Smooth muscle cell (in vitro differentiated cells): Measurements from ENCODE around the gene ERC1. TPM values are rescaled to one million over a fixed set of nuclear protein-coding genes. Genes with fewer than 3 reads are reported as not detected.

Source experiments
- DNase-seq: peaks from one replicate; lab custom pipeline; 2025; ENCODE audit not compliant: unreplicated experiment; lab: John Stamatoyannopoulos, UW
- H2AFZ ChIP-seq: fragments of 200-600 bp; sonication (generic); 2 replicates; pipeline ENCODE4 v1.6.0; 2016; ENCODE audit warnings: antibody characterized with exemption, low read depth, mild to moderate bottlenecking
- H3F3A ChIP-seq: fragments of 200-600 bp; sonication (generic); 2 replicates; pipeline ENCODE4 v1.6.0; 2017; ENCODE audit warnings: antibody characterized with exemption, low read depth
- H3K27ac ChIP-seq: fragments of 200-600 bp; sonication (generic); 2 replicates; pipeline ENCODE4 v1.5.1; 2016; ENCODE audit warnings: low read depth, mild to moderate bottlenecking
- H3K27me3 ChIP-seq: fragments of 200-600 bp; sonication (generic); 2 replicates; pipeline ENCODE4 v1.6.1; 2016; ENCODE audit warnings: low read depth, mild to moderate bottlenecking
- H3K36me3 ChIP-seq: fragments of 200-600 bp; sonication (generic); 2 replicates; pipeline ENCODE4 v1.5.1; 2016; ENCODE audit warnings: low read depth
- H3K4me1 ChIP-seq: fragments of 200-600 bp; sonication (generic); 2 replicates; pipeline ENCODE4 v1.5.1; 2016; ENCODE audit warnings: low read depth
- H3K4me2 ChIP-seq: fragments of 200-600 bp; sonication (generic); 2 replicates; pipeline ENCODE4 v1.6.0; 2016; ENCODE audit warnings: mild to moderate bottlenecking
- H3K4me3 ChIP-seq: fragments of 200-600 bp; sonication (generic); 2 replicates; pipeline ENCODE4 v1.5.1; 2016; ENCODE audit warnings: mild to moderate bottlenecking
- H3K79me2 ChIP-seq: fragments of 200-600 bp; sonication (generic); 2 replicates; pipeline ENCODE4 v1.6.0; 2016; ENCODE audit warnings: low read depth, mild to moderate bottlenecking
- H3K9ac ChIP-seq: fragments of 200-600 bp; sonication (generic); 2 replicates; pipeline ENCODE4 v1.6.0; 2016; ENCODE audit warnings: low read depth
- H3K9me3 ChIP-seq: fragments of 200-600 bp; sonication (generic); replicated peaks from 2 replicates; pipeline ENCODE4 v1.5.1; 2016; ENCODE audit warnings: low read depth
- H4K20me1 ChIP-seq: fragments of 200-600 bp; sonication (generic); 2 replicates; pipeline ENCODE4 v1.6.0; 2016; ENCODE audit warnings: low read depth
- WGBS: methylation state at CpG from one replicate; pipeline ENCODE4 v1.1.7; 2016; ENCODE audit warnings: low lambda C conversion rate; 5-methylcytosine and 5-hydroxymethylcytosine counted together
- polyA plus RNA-seq: library from polyadenylated mRNA; unstranded; fragments of >200 nt; fragmentation: Nextera tagmentation; extraction: Ambion mirVana; gene quantifications from 2 replicates; pipeline ENCODE4 v1.2.1, GENCODE V29; 2016
- total RNA-seq: library from RNA; depleted of rRNA; stranded (reverse); fragments of >200 nt; gene quantifications from 2 replicates; pipeline ENCODE4 v1.2.3, GENCODE V29; 2014
- TF ChIP-seq, protein P1 (sequence below): fragments of 200-600 bp; sonication (generic); IDR thresholded peaks from 2 replicates; pipeline ENCODE4 v1.5.1; 2017; ENCODE audit warnings: borderline replicate concordance, mild to moderate bottlenecking, antibody characterized with exemption; ENCODE audit not compliant: insufficient read depth, poor library complexity, severe bottlenecking

The ERC1 gene
- total and polyA plus RNA-seq, 2 experiments from 2014 or later, result 13.8 to 17.6 TPM

DNA sequence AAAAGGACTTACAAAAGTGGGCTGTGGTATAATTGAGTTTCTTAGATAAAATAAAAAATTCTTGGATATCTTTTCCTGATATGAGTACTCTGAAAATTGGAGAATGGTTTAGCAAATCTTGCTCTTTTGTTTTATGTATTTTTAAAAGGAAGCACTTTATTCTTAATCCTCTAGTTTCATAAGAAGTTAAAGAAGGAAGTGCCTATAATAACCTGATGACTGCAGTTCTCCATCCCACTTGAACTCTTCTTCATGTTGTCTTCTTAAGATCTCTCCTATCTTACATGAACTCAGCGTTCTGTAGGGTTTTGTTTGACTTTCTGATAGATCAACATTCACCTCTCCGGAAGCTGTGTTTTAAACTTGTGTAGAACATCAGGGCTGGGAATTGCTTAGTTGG is 271.0 kb downstream of the ERC1 start:
- 70% methylated on average over 2 of the region's 2 CpGs for WGBS
- Histone ChIP-seq H3K9me3 (no peaks in the 10 kb centered on the region), H3K27me3 (no peaks in the 10 kb centered on the region), H3K27ac (no peak overlapping the region), H3F3A (no peaks in the 10 kb centered on the region), H3K79me2 (no peaks in the 10 kb centered on the region), H2AFZ (no peak overlapping the region), H3K36me3 (no peaks in the 10 kb centered on the region), H4K20me1 (no peaks in the 10 kb centered on the region), H3K4me2 (no peak overlapping the region), H3K4me1 (no peaks in the 10 kb centered on the region), H3K4me3 (no peak overlapping the region), H3K9ac (no peak overlapping the region)
- DNase-seq, result no peak
- TF ChIP-seq, protein P1, sequence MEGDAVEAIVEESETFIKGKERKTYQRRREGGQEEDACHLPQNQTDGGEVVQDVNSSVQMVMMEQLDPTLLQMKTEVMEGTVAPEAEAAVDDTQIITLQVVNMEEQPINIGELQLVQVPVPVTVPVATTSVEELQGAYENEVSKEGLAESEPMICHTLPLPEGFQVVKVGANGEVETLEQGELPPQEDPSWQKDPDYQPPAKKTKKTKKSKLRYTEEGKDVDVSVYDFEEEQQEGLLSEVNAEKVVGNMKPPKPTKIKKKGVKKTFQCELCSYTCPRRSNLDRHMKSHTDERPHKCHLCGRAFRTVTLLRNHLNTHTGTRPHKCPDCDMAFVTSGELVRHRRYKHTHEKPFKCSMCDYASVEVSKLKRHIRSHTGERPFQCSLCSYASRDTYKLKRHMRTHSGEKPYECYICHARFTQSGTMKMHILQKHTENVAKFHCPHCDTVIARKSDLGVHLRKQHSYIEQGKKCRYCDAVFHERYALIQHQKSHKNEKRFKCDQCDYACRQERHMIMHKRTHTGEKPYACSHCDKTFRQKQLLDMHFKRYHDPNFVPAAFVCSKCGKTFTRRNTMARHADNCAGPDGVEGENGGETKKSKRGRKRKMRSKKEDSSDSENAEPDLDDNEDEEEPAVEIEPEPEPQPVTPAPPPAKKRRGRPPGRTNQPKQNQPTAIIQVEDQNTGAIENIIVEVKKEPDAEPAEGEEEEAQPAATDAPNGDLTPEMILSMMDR, result no peak

GRCh38 chr12:1267243-1267642 is 276.2 kb downstream of the ERC1 start:
- TF ChIP-seq, protein P1, result no peak
- no peak overlapping the region for H3K27ac ChIP-seq
- H3K4me1 ChIP-seq, result no peaks in the 10 kb centered on the region
- no peak overlapping the region for H3K9ac ChIP-seq
- no peak overlapping the region for H3K4me3 ChIP-seq
- no peak overlapping the region for H3K4me2 ChIP-seq
- no peaks in the 10 kb centered on the region for H3K27me3 ChIP-seq
- no peaks in the 10 kb centered on the region for H3K9me3 ChIP-seq
- no peaks in the 10 kb centered on the region for H3F3A ChIP-seq
- 92% methylated on average over 7 of the region's 7 CpGs for WGBS
- H3K36me3 ChIP-seq, result no peaks in the 10 kb centered on the region
- no peaks in the 10 kb centered on the region for H3K79me2 ChIP-seq
- DNase-seq, result no peak
- H2AFZ ChIP-seq, result no peak overlapping the region
- no peaks in the 10 kb centered on the region for H4K20me1 ChIP-seq

DNA sequence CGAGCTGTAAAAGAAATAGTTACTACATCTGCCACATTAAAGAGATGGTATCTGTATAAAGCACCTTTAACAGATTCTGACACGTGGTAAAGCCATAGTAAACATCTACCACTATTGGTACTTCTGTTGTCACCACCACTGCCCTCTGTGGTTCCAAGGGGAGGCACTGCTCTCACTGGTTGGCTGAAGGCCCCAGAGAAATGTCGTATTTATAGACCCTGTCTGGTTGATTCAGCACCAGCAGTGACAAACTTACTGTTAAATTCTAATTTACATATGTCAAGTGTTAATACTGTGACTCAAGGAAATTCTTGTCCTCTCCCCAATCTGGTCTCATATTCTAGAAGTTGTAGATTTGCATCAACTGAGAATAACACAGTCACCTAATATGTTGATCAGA is 281.1 kb downstream of the ERC1 start:
- Histone ChIP-seq H3K4me3 (no peak overlapping the region), H2AFZ (no peak overlapping the region), H3F3A (no peaks in the 10 kb centered on the region), H3K9me3 (no peaks in the 10 kb centered on the region), H4K20me1 (no peaks in the 10 kb centered on the region), H3K9ac (no peak overlapping the region), H3K4me1 (no peaks in the 10 kb centered on the region), H3K27me3 (no peaks in the 10 kb centered on the region), H3K36me3 (no peaks in the 10 kb centered on the region), H3K79me2 (no peaks in the 10 kb centered on the region), H3K4me2 (no peak overlapping the region), H3K27ac (no peak overlapping the region)
- TF ChIP-seq, protein P1, result no peak
- DNase-seq, result no peak
- WGBS, result 83% methylated on average over 3 of the region's 3 CpGs

- WGBS, result 86% methylated on average over 5 of the region's 5 CpGs
- H2AFZ ChIP-seq, result no peak overlapping the region
- H3K79me2 ChIP-seq, result no peaks in the 10 kb centered on the region
- no peak for DNase-seq
- no peaks in the 10 kb centered on the region for H3K27me3 ChIP-seq
- TF ChIP-seq, protein P1, result no peak
- no peaks in the 10 kb centered on the region for H3K9me3 ChIP-seq
- H3K9ac ChIP-seq, result no peak overlapping the region
- H3K4me3 ChIP-seq, result no peak overlapping the region
- H3K36me3 ChIP-seq, result no peaks in the 10 kb centered on the region
- H3K4me1 ChIP-seq, result no peaks in the 10 kb centered on the region
- no peak overlapping the region for H3K27ac ChIP-seq
- no peaks in the 10 kb centered on the region for H4K20me1 ChIP-seq
- H3K4me2 ChIP-seq, result no peak overlapping the region
- no peaks in the 10 kb centered on the region for H3F3A ChIP-seq
Measured at GRCh38 chr12:1273051-1273450, 282.0 kb downstream of the ERC1 start.
